GM23338 (cell line): ENCODE measurements around the gene SPECC1L. TPM values are rescaled to one million over a fixed set of nuclear protein-coding genes. Genes with fewer than 3 reads are reported as not detected.

Experiments used
- ATAC-seq: fragments of 200-7000 bp; cut with Tn5 transposase; 3 replicates; pipeline ENCODE4 v1.9.1; 2020
- DNase-seq: peaks from one replicate; pipeline ENCODE4 v3.0.0-alpha.2; 2015; ENCODE audit warnings: low spot score
- H2AFZ ChIP-seq: fragments of 200-600 bp; sonication (generic); 2 replicates; pipeline ENCODE4 v1.8.0; 2016; ENCODE audit warnings: antibody characterized with exemption, mild to moderate bottlenecking, moderate library complexity
- H3F3A ChIP-seq: fragments of 200-600 bp; sonication (generic); replicated peaks from 2 replicates; pipeline ENCODE4 v1.8.0; 2017; ENCODE audit warnings: antibody characterized with exemption, mixed run types, low read depth
- H3K27ac ChIP-seq: fragments of 200-600 bp; sonication (generic); 2 replicates; pipeline ENCODE4 v1.6.1; 2016; ENCODE audit warnings: low read depth
- H3K27me3 ChIP-seq: fragments of 200-600 bp; sonication (generic); 2 replicates; pipeline ENCODE4 v1.8.0; 2016; ENCODE audit warnings: mild to moderate bottlenecking, mixed run types, moderate library complexity; ENCODE audit not compliant: insufficient read depth
- H3K36me3 ChIP-seq: fragments of 200-600 bp; sonication (generic); 2 replicates; pipeline ENCODE4 v1.8.0; 2016; ENCODE audit warnings: mild to moderate bottlenecking; ENCODE audit not compliant: insufficient read depth
- H3K4me1 ChIP-seq: fragments of 200-600 bp; sonication (generic); 2 replicates; pipeline ENCODE4 v1.8.0; 2016; ENCODE audit warnings: mild to moderate bottlenecking, moderate library complexity; ENCODE audit not compliant: insufficient read depth
- H3K4me2 ChIP-seq: fragments of 200-600 bp; sonication (generic); 2 replicates; pipeline ENCODE4 v1.7.1; 2017; ENCODE audit warnings: mixed run types
- H3K4me3 ChIP-seq: fragments of 200-600 bp; sonication (generic); 2 replicates; pipeline ENCODE4 v1.6.1; 2016; ENCODE audit warnings: mixed run types
- H3K79me2 ChIP-seq: fragments of 200-600 bp; sonication (generic); replicated peaks from 2 replicates; pipeline ENCODE4 v1.8.0; 2017; ENCODE audit warnings: mild to moderate bottlenecking; ENCODE audit not compliant: insufficient read depth
- H3K9me2 ChIP-seq: fragments of 200-600 bp; sonication (generic); 2 replicates; pipeline ENCODE4 v1.8.0; 2017; ENCODE audit not compliant: insufficient read depth
- H4K20me1 ChIP-seq: fragments of 200-600 bp; sonication (generic); replicated peaks from 2 replicates; pipeline ENCODE4 v1.8.0; 2017; ENCODE audit warnings: mild to moderate bottlenecking; ENCODE audit not compliant: insufficient read depth
- H3K27ac Mint-ChIP-seq: 2 replicates; pipeline ENCODE4 v1.8.0; 2020; ENCODE audit warnings: inconsistent platforms, mild to moderate bottlenecking, moderate library complexity, mixed read lengths
- H3K27me3 Mint-ChIP-seq: 3 replicates; pipeline ENCODE4 v1.8.0; 2022; ENCODE audit warnings: low read depth, mild to moderate bottlenecking, moderate library complexity, mixed read lengths, inconsistent platforms; ENCODE audit not compliant: insufficient read depth, poor library complexity
- H3K36me3 Mint-ChIP-seq: 3 replicates; pipeline ENCODE4 v1.8.0; 2021; ENCODE audit warnings: low read depth, mild to moderate bottlenecking, inconsistent platforms, moderate library complexity, mixed read lengths
- H3K4me1 Mint-ChIP-seq: 3 replicates; pipeline ENCODE4 v1.8.0; 2020; ENCODE audit warnings: mild to moderate bottlenecking, inconsistent platforms, mixed read lengths
- H3K4me3 Mint-ChIP-seq: 3 replicates; pipeline ENCODE4 v1.8.0; 2021; ENCODE audit warnings: moderate library complexity, mild to moderate bottlenecking, inconsistent platforms, mixed read lengths
- H3K9me3 Mint-ChIP-seq: 3 replicates; pipeline ENCODE4 v1.8.0; 2020; ENCODE audit warnings: moderate library complexity, mild to moderate bottlenecking, inconsistent platforms, mixed read lengths
- CREB1 ChIP-seq: fragments of 250-450 bp; sonication (Bioruptor Pico); IDR thresholded peaks from 2 replicates; pipeline ENCODE4 v1.5.0; 2020; ENCODE audit warnings: low read depth, mild to moderate bottlenecking, moderate library complexity
- EZH2 ChIP-seq: fragments of 200-600 bp; sonication (generic); IDR thresholded peaks from one replicate; pipeline ENCODE4 v1.8.0; 2017; ENCODE audit warnings: antibody characterized with exemption, mild to moderate bottlenecking, low read depth; ENCODE audit not compliant: unreplicated experiment
- EZH2phosphoT487 ChIP-seq: fragments of 200-600 bp; sonication (generic); IDR thresholded peaks from one replicate; pipeline ENCODE4 v1.8.1; 2018; ENCODE audit warnings: antibody characterized with exemption; ENCODE audit not compliant: unreplicated experiment
- JUNB ChIP-seq: IDR thresholded peaks from one replicate; pipeline ENCODE4 v1.6.1; 2016; ENCODE audit warnings: antibody characterized with exemption; ENCODE audit not compliant: unreplicated experiment
- NANOG ChIP-seq: IDR thresholded peaks from 2 replicates; pipeline ENCODE4 v1.6.1; 2016; ENCODE audit warnings: antibody characterized with exemption, borderline replicate concordance
- POLR2AphosphoS5 ChIP-seq: IDR thresholded peaks from 2 replicates; pipeline ENCODE4 v1.6.1; 2016; ENCODE audit warnings: antibody characterized with exemption, low read depth
- REST ChIP-seq: IDR thresholded peaks from one replicate; pipeline ENCODE4 v1.6.1; 2018; ENCODE audit warnings: antibody characterized with exemption; ENCODE audit not compliant: unreplicated experiment
- STAT1 ChIP-seq: IDR thresholded peaks from one replicate; pipeline ENCODE4 v1.6.1; 2016; ENCODE audit warnings: antibody characterized with exemption; ENCODE audit not compliant: unreplicated experiment
- ZNF114 ChIP-seq: fragments of 250-450 bp; sonication (Bioruptor Pico); IDR thresholded peaks from 2 replicates; pipeline ENCODE4 v1.5.0; 2020; ENCODE audit warnings: mild to moderate bottlenecking, moderate library complexity
- ZNF331 ChIP-seq: fragments of 250-450 bp; sonication (Bioruptor Pico); IDR thresholded peaks from 2 replicates; pipeline ENCODE4 v1.5.0; 2020; ENCODE audit warnings: low read depth, mild to moderate bottlenecking, moderate library complexity
- polyA plus RNA-seq: library from polyadenylated mRNA; unstranded; fragments of >200 nt; fragmentation: Nextera tagmentation; extraction: Ambion mirVana; gene quantifications from 2 replicates; pipeline ENCODE4 v1.2.1, GENCODE V29; 2016
- total RNA-seq: library from RNA; depleted of rRNA; stranded (reverse); fragments of >200 nt; shearing (Covaris generic); gene quantifications from 2 replicates; pipeline ENCODE4 v1.2.3, GENCODE V29; 2014
- TF ChIP-seq, protein P1 (sequence below): fragments of 250-450 bp; sonication (Bioruptor Pico); IDR thresholded peaks from 2 replicates; pipeline ENCODE4 v1.5.0; 2020; ENCODE audit warnings: mild to moderate bottlenecking, moderate library complexity
- TF ChIP-seq, protein P2 (sequence below): IDR thresholded peaks from 2 replicates; pipeline ENCODE4 v1.6.1; 2016; ENCODE audit warnings: antibody characterized with exemption
- TF ChIP-seq, protein P3 (sequence below), 2 experiments: fragments of 200-600 bp in 1 of 2; sonication (generic) in 1 of 2; conservative IDR thresholded peaks; 2 replicates each; pipeline versions ENCODE4 v1.5.1 to v1.6.1; 2016 to 2017; ENCODE audit warnings: antibody characterized with exemption in 2 of 2, low read depth in 2 of 2, mild to moderate bottlenecking in 2 of 2, moderate library complexity in 1 of 2

Gene SPECC1L
- total and polyA plus RNA-seq, 2 experiments from 2014 or later, result 24.3 to 44.7 TPM

GRCh38 chr22:24321999-24322398 is 51.4 kb downstream of the SPECC1L start:
- no peak overlapping the region for H2AFZ ChIP-seq
- H3K36me3 ChIP-seq, result peaks cover 14% of the 10 kb centered on the region
- peaks cover 25% of the 10 kb centered on the region for H3K79me2 ChIP-seq
- H3K4me3 Mint-ChIP-seq, result no peak overlapping the region
- H3F3A ChIP-seq, result no peaks in the 10 kb centered on the region
- H3K27ac ChIP-seq, result no peak overlapping the region
- no peaks in the 10 kb centered on the region for H3K27me3 Mint-ChIP-seq
- H3K4me3 ChIP-seq, result no peak overlapping the region
- H4K20me1 ChIP-seq, result no peaks in the 10 kb centered on the region; the same call in none of the 2 replicates
- no peak overlapping the region for H3K27ac Mint-ChIP-seq
- DNase-seq (no peak), ATAC-seq (no peak)
- no peaks in the 10 kb centered on the region for H3K9me2 ChIP-seq
- no peak overlapping the region for H3K4me2 ChIP-seq
- H3K36me3 Mint-ChIP-seq, result peaks cover 56% of the 10 kb centered on the region
- H3K9me3 Mint-ChIP-seq, result peaks cover 4% of the 10 kb centered on the region; the same call in 2 of the 3 replicates
- TF ChIP-seq, protein P1, sequence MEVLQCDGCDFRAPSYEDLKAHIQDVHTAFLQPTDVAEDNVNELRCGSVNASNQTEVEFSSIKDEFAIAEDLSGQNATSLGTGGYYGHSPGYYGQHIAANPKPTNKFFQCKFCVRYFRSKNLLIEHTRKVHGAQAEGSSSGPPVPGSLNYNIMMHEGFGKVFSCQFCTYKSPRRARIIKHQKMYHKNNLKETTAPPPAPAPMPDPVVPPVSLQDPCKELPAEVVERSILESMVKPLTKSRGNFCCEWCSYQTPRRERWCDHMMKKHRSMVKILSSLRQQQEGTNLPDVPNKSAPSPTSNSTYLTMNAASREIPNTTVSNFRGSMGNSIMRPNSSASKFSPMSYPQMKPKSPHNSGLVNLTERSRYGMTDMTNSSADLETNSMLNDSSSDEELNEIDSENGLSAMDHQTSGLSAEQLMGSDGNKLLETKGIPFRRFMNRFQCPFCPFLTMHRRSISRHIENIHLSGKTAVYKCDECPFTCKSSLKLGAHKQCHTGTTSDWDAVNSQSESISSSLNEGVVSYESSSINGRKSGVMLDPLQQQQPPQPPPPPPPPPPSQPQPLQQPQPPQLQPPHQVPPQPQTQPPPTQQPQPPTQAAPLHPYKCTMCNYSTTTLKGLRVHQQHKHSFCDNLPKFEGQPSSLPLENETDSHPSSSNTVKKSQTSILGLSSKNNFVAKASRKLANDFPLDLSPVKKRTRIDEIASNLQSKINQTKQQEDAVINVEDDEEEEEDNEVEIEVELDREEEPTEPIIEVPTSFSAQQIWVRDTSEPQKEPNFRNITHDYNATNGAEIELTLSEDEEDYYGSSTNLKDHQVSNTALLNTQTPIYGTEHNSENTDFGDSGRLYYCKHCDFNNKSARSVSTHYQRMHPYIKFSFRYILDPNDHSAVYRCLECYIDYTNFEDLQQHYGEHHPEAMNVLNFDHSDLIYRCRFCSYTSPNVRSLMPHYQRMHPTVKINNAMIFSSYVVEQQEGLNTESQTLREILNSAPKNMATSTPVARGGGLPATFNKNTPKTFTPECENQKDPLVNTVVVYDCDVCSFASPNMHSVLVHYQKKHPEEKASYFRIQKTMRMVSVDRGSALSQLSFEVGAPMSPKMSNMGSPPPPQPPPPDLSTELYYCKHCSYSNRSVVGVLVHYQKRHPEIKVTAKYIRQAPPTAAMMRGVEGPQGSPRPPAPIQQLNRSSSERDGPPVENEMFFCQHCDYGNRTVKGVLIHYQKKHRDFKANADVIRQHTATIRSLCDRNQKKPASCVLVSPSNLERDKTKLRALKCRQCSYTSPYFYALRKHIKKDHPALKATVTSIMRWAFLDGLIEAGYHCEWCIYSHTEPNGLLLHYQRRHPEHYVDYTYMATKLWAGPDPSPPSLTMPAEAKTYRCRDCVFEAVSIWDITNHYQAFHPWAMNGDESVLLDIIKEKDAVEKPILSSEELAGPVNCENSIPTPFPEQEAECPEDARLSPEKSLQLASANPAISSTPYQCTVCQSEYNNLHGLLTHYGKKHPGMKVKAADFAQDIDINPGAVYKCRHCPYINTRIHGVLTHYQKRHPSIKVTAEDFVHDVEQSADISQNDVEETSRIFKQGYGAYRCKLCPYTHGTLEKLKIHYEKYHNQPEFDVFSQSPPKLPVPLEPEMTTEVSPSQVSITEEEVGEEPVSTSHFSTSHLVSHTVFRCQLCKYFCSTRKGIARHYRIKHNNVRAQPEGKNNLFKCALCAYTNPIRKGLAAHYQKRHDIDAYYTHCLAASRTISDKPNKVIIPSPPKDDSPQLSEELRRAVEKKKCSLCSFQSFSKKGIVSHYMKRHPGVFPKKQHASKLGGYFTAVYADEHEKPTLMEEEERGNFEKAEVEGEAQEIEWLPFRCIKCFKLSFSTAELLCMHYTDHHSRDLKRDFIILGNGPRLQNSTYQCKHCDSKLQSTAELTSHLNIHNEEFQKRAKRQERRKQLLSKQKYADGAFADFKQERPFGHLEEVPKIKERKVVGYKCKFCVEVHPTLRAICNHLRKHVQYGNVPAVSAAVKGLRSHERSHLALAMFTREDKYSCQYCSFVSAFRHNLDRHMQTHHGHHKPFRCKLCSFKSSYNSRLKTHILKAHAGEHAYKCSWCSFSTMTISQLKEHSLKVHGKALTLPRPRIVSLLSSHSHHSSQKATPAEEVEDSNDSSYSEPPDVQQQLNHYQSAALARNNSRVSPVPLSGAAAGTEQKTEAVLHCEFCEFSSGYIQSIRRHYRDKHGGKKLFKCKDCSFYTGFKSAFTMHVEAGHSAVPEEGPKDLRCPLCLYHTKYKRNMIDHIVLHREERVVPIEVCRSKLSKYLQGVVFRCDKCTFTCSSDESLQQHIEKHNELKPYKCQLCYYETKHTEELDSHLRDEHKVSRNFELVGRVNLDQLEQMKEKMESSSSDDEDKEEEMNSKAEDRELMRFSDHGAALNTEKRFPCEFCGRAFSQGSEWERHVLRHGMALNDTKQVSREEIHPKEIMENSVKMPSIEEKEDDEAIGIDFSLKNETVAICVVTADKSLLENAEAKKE, result no peak
- no peak for TF ChIP-seq EZH2phosphoT487
- TF ChIP-seq JUNB, result no peak
- TF ChIP-seq, protein P2, sequence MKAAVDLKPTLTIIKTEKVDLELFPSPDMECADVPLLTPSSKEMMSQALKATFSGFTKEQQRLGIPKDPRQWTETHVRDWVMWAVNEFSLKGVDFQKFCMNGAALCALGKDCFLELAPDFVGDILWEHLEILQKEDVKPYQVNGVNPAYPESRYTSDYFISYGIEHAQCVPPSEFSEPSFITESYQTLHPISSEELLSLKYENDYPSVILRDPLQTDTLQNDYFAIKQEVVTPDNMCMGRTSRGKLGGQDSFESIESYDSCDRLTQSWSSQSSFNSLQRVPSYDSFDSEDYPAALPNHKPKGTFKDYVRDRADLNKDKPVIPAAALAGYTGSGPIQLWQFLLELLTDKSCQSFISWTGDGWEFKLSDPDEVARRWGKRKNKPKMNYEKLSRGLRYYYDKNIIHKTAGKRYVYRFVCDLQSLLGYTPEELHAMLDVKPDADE, result no peak
- TF ChIP-seq NANOG, result no peak
- no peak for TF ChIP-seq ZNF331
- no peak for TF ChIP-seq CREB1
- TF ChIP-seq EZH2, result no peak
- TF ChIP-seq POLR2AphosphoS5, result no peak
- no peak for TF ChIP-seq STAT1
- TF ChIP-seq REST, result no peak
- TF ChIP-seq, protein P3, sequence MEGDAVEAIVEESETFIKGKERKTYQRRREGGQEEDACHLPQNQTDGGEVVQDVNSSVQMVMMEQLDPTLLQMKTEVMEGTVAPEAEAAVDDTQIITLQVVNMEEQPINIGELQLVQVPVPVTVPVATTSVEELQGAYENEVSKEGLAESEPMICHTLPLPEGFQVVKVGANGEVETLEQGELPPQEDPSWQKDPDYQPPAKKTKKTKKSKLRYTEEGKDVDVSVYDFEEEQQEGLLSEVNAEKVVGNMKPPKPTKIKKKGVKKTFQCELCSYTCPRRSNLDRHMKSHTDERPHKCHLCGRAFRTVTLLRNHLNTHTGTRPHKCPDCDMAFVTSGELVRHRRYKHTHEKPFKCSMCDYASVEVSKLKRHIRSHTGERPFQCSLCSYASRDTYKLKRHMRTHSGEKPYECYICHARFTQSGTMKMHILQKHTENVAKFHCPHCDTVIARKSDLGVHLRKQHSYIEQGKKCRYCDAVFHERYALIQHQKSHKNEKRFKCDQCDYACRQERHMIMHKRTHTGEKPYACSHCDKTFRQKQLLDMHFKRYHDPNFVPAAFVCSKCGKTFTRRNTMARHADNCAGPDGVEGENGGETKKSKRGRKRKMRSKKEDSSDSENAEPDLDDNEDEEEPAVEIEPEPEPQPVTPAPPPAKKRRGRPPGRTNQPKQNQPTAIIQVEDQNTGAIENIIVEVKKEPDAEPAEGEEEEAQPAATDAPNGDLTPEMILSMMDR (conservative IDR thresholded peaks at IDR 0.05; ENCODE audit: low read depth in 2 of 2), result no peak
- no peak for TF ChIP-seq ZNF114 (CRISPR knock-in tag)
- no peaks in the 10 kb centered on the region for H3K27me3 ChIP-seq
- no peaks in the 10 kb centered on the region for H3K4me1 ChIP-seq
- peaks cover 2% of the 10 kb centered on the region; the same call in 1 of the 3 replicates for H3K4me1 Mint-ChIP-seq
